Neutrophil (primary cell): ENCODE data around the gene BSPRY.

Source experiments
- H3K27ac ChIP-seq: fragments of 200-600 bp; sonication (generic); 2 replicates; pipeline ENCODE4 v1.5.1; 2016; ENCODE audit warnings: mild to moderate bottlenecking, moderate library complexity
- H3K27me3 ChIP-seq: fragments of 200-600 bp; sonication (generic); 2 replicates; pipeline ENCODE4 v1.6.0; 2016; ENCODE audit warnings: mild to moderate bottlenecking
- H3K36me3 ChIP-seq: fragments of 200-600 bp; sonication (generic); 2 replicates; pipeline ENCODE4 v1.5.1; 2017
- H3K4me1 ChIP-seq, 2 experiments: fragments of 200-600 bp in 1 of 2; sonication (generic) in 1 of 2; 1 replicate in 1 of 2; 2 replicates in 1 of 2; pipeline versions ENCODE4 v1.5.1 to v1.6.1; 2013 to 2016; ENCODE audit warnings: low read depth in 1 of 2, low read length in 1 of 2, mild to moderate bottlenecking in 1 of 2, moderate library complexity in 1 of 2; ENCODE audit not compliant: control insufficient read depth in 1 of 2, insufficient read depth in 1 of 2
- H3K4me3 ChIP-seq, 2 experiments: fragments of 200-600 bp in 1 of 2; sonication (generic) in 1 of 2; 1 replicate in 1 of 2; 2 replicates in 1 of 2; pipeline ENCODE4 v1.5.1; 2013 to 2016; ENCODE audit warnings: low read depth in 1 of 2, low read length in 1 of 2, mild to moderate bottlenecking in 1 of 2, moderate library complexity in 1 of 2
- H3K9me3 ChIP-seq: fragments of 200-600 bp; sonication (generic); 2 replicates; pipeline ENCODE4 v1.5.1; 2016
- CTCF ChIP-seq: fragments of 200-600 bp; sonication (generic); IDR thresholded peaks from 2 replicates; pipeline ENCODE4 v1.5.1; 2016; ENCODE audit warnings: antibody characterized with exemption

BSPRY gene

GRCh38 chr9:113326230-113326629 is 23.1 kb upstream of the BSPRY start:
- no peak overlapping the region for H3K27ac ChIP-seq
- no peaks in the 10 kb centered on the region for H3K27me3 ChIP-seq
- H3K9me3 ChIP-seq = no peaks in the 10 kb centered on the region
- no peak for TF ChIP-seq CTCF
- no peaks in the 10 kb centered on the region for H3K4me1 ChIP-seq
- H3K4me3 ChIP-seq = no peak overlapping the region
- H3K36me3 ChIP-seq = no peaks in the 10 kb centered on the region

- H3K4me1 ChIP-seq = no peaks in the 10 kb centered on the region
- H3K27ac ChIP-seq = no peak overlapping the region
- no peaks in the 10 kb centered on the region for H3K9me3 ChIP-seq
- no peak overlapping the region for H3K4me3 ChIP-seq
- no peak for TF ChIP-seq CTCF
- no peaks in the 10 kb centered on the region for H3K36me3 ChIP-seq
- no peaks in the 10 kb centered on the region for H3K27me3 ChIP-seq
These were observed 21.1 kb upstream of the BSPRY start for GRCh38 chr9:113328045-113328782.

- Histone ChIP-seq H3K4me1 (no peaks in the 10 kb centered on the region), H3K27ac (no peak overlapping the region), H3K27me3 (no peaks in the 10 kb centered on the region), H3K4me3 (no peak overlapping the region), H3K36me3 (no peaks in the 10 kb centered on the region), H3K9me3 (no peaks in the 10 kb centered on the region)
- TF ChIP-seq CTCF = no peak
These were observed 17.6 kb upstream of the BSPRY start for GRCh38 chr9:113331780-113332179.

GRCh38 chr9:113337714-113338113 is 11.6 kb upstream of the BSPRY start:
- TF ChIP-seq CTCF = no peak
- Histone ChIP-seq H3K9me3 (no peaks in the 10 kb centered on the region), H3K4me3 (no peak overlapping the region), H3K4me1 (peaks cover 14 to 15% of the 10 kb centered on the region in 2 experiments), H3K27me3 (no peaks in the 10 kb centered on the region), H3K36me3 (no peaks in the 10 kb centered on the region), H3K27ac (no peak overlapping the region)

GRCh38 chr9:113340011-113340699 is 9.2 kb upstream of the BSPRY start, which contains the start of gene WDR31:
Gene WDR31, minus strand, starts transcription at chr9:113340275. Its CDS starts 8,253 bp downstream, at chr9:113332022.
- Histone ChIP-seq H3K9me3 (no peaks in the 10 kb centered on the region), H3K27me3 (no peaks in the 10 kb centered on the region), H3K36me3 (no peaks in the 10 kb centered on the region), H3K27ac (no peak within 1 kb of the TSS), H3K4me3 (peak within 1 kb of the TSS; percentile 63 to 69), H3K4me1 (peaks cover 14 to 15% of the 10 kb centered on the region in 2 experiments)
- no peak for TF ChIP-seq CTCF
